WI38 (cell line): ENCODE results near the gene CIB1.

Experiments
- H3K4me3 ChIP-seq: 2 replicates; pipeline ENCODE4 v1.5.1; 2011; ENCODE audit warnings: low read depth, mild to moderate bottlenecking, control low read depth, low read length
- TF ChIP-seq, protein P1 (sequence below): IDR thresholded peaks from 2 replicates; pipeline ENCODE4 v1.5.1; 2012; ENCODE audit warnings: low read depth, mild to moderate bottlenecking, control low read depth, low read length

Gene CIB1

GRCh38 chr15:90208356-90208755 lies 25.4 kb downstream of the CIB1 start:
- H3K4me3 ChIP-seq = no peak overlapping the region
- TF ChIP-seq, protein P1, sequence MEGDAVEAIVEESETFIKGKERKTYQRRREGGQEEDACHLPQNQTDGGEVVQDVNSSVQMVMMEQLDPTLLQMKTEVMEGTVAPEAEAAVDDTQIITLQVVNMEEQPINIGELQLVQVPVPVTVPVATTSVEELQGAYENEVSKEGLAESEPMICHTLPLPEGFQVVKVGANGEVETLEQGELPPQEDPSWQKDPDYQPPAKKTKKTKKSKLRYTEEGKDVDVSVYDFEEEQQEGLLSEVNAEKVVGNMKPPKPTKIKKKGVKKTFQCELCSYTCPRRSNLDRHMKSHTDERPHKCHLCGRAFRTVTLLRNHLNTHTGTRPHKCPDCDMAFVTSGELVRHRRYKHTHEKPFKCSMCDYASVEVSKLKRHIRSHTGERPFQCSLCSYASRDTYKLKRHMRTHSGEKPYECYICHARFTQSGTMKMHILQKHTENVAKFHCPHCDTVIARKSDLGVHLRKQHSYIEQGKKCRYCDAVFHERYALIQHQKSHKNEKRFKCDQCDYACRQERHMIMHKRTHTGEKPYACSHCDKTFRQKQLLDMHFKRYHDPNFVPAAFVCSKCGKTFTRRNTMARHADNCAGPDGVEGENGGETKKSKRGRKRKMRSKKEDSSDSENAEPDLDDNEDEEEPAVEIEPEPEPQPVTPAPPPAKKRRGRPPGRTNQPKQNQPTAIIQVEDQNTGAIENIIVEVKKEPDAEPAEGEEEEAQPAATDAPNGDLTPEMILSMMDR = no peak

DNA sequence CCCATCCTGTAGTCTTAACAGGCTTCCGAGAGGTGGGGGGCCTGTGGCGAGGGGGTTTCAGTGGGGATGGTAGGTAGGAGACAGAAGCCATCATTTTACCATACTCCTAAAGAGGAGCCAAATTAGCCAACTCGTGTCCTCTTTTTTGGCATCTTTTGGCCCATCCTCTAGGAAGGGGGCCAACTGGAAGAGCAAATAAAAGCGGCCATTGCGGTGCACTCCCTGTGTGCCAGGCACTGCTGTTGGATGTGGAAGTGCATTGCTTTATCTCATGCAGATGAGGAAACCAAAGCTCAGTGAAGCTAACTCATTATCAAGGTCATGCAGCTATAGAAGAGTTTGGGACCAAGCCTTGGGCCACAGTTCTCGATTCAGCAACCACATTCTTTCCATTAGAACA lies 26.5 kb downstream of the CIB1 start:
- TF ChIP-seq, protein P1 = no peak
- H3K4me3 ChIP-seq = no peak overlapping the region

GRCh38 chr15:90205886-90206285 lies 27.9 kb downstream of the CIB1 start:
- TF ChIP-seq, protein P1 = no peak
- no peak overlapping the region for H3K4me3 ChIP-seq

- H3K4me3 ChIP-seq = no peak overlapping the region
Measured at GRCh38 chr15:90205050-90205848, 28.5 kb downstream of the CIB1 start.

GRCh38 chr15:90203922-90204321 lies 29.8 kb downstream of the CIB1 start:
- TF ChIP-seq, protein P1 = no peak
- no peak overlapping the region for H3K4me3 ChIP-seq

More at GRCh38 chr15:90205050-90205848, 28.5 kb downstream of the CIB1 start:
- TF ChIP-seq, protein P1 = no peak

GRCh38 chr15:90203473-90203872 lies 30.3 kb downstream of the CIB1 start:
- no peak overlapping the region for H3K4me3 ChIP-seq

DNA sequence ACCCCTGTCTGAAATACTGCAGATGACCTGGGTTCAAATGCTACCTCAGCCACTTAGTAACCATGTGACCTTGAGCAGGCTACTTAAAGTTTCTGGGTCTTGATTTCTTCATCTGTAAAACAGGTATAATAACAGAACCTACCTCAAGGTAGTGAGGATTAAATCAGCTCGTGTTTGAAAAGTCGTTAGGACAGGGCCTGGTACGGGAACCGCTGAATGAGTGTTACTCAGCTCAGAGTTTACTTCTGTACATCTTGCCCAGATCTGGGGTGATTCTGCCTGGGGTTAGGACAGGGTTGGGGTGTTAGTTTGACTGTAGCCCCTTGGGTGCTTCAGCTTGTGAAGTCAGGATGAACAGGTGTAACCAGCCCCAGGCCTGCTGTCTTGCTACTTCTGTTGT lies 30.8 kb downstream of the CIB1 start:
- H3K4me3 ChIP-seq = no peak overlapping the region
- TF ChIP-seq, protein P1 = no peak

More at GRCh38 chr15:90203473-90203872, 30.3 kb downstream of the CIB1 start:
- TF ChIP-seq, protein P1 = no peak
